Measurements from ENCODE around the gene HTR3C.
"Not testable (repeated sequence)": the region's sequence is repeated elsewhere in the genome, so short reads cannot be mapped to it uniquely, and the experiment has no call there.

The HTR3C gene

GRCh38 chr3:184031187-184031792 lies 21.6 kb upstream of the HTR3C start, which contains the start of gene HTR3D:
Gene HTR3D, plus strand, starts transcription at chr3:184031742. Its CDS starts 0 bp downstream, at chr3:184031742.
- peak; percentile 69 for DNase-seq

- DNase-seq = no peak
Measured at GRCh38 chr3:184037816-184038215, 15.0 kb upstream of the HTR3C start.

GRCh38 chr3:184038307-184038706 lies 14.5 kb upstream of the HTR3C start:
- DNase-seq = not testable (repeated sequence)

- peak; percentile 30 for DNase-seq
Measured at GRCh38 chr3:184039414-184039813, 13.4 kb upstream of the HTR3C start.

- no peak for DNase-seq
Measured at GRCh38 chr3:184040010-184040409, 12.8 kb upstream of the HTR3C start.

GRCh38 chr3:184042617-184043016 lies 10.2 kb upstream of the HTR3C start:
- DNase-seq = peak; percentile 3

- no peak for DNase-seq
Measured at GRCh38 chr3:184045995-184046394, 6.9 kb upstream of the HTR3C start.

- no peak for DNase-seq
Measured at GRCh38 chr3:184050217-184050847, 2.5 kb upstream of the HTR3C start.

GRCh38 chr3:184058029-184058428 lies 5.2 kb downstream of the HTR3C start:
- DNase-seq = no peak

GRCh38 chr3:184059424-184059823 lies 6.6 kb downstream of the HTR3C start:
- DNase-seq = no peak

- DNase-seq = no peak
Measured at GRCh38 chr3:184062637-184063036, 9.8 kb downstream of the HTR3C start.

- no peak for DNase-seq
Measured at GRCh38 chr3:184066211-184066610, 13.4 kb downstream of the HTR3C start.

GRCh38 chr3:184067573-184068055 lies 14.8 kb downstream of the HTR3C start:
- no peak for DNase-seq

- DNase-seq = no peak
Measured at GRCh38 chr3:184068344-184068743, 15.5 kb downstream of the HTR3C start.

- not testable (repeated sequence) for DNase-seq
Measured at GRCh38 chr3:184071142-184071541, 18.3 kb downstream of the HTR3C start.

GRCh38 chr3:184073621-184074020 lies 20.8 kb downstream of the HTR3C start:
- no peak for DNase-seq

- DNase-seq = no peak
Measured at GRCh38 chr3:184075901-184076300, 23.1 kb downstream of the HTR3C start.

- no peak for DNase-seq
Measured at GRCh38 chr3:184077881-184078280, 25.0 kb downstream of the HTR3C start.

GRCh38 chr3:184078851-184079250 lies 26.0 kb downstream of the HTR3C start:
- DNase-seq = no peak

GRCh38 chr3:184081116-184081830 lies 28.4 kb downstream of the HTR3C start:
- no peak for DNase-seq

GRCh38 chr3:184082034-184082433 lies 29.2 kb downstream of the HTR3C start:
- DNase-seq = no peak

GRCh38 chr3:184082465-184082864 lies 29.6 kb downstream of the HTR3C start:
- no peak for DNase-seq

GRCh38 chr3:184085389-184085852 lies 32.6 kb downstream of the HTR3C start:
- DNase-seq = no peak

- DNase-seq = no peak
Measured at GRCh38 chr3:184092199-184092598, 39.4 kb downstream of the HTR3C start.
